ENCODE results near the gene XPO1.

- TF ChIP-seq CTCF (IDR thresholded peaks at IDR 0.05 in 8 of 11, conservative IDR thresholded peaks at IDR 0.05 in 3 of 11) (no peak), POLR2A (IDR thresholded peaks at IDR 0.05) (no peak), POLR2AphosphoS5 (IDR thresholded peaks at IDR 0.05) (no peak)
These were observed 81.9 kb downstream of the XPO1 start for GRCh38 chr2:61456070-61456745.
